Panc1 (cell line): ENCODE measurements around the gene RGS3. TPM values are rescaled to one million over a fixed set of nuclear protein-coding genes. Genes with fewer than 3 reads are reported as not detected.

Experiments
- ATAC-seq: fragments of 200-7000 bp; cut with Tn5 transposase; 2 replicates; pipeline ENCODE4 v1.9.1; 2020; ENCODE audit warnings: mild to moderate bottlenecking, moderate library complexity
- BruUV-seq: library from RNA; stranded (reverse); fragments of 400-500 nt; replicated peaks from 2 replicates; lab custom pipeline; 2021; lab: Mats Ljungman, UMichigan
- CTCF ChIA-PET: fragments of 300-600 bp; sonication (Branson Sonifier 250); formaldehyde crosslinking; loops from one replicate; lab custom pipeline; 2022; ENCODE audit warnings: antibody characterized with exemption; lab: Charles Lee
- POLR2A ChIA-PET: fragments of 300-600 bp; sonication (Branson Sonifier 250); formaldehyde crosslinking; loops from one replicate; lab custom pipeline; 2022; ENCODE audit warnings: antibody characterized with exemption; lab: Charles Lee
- DNase-seq: peaks from one replicate; pipeline ENCODE4 v3.0.0-alpha.2; 2010; ENCODE audit warnings: low read depth, low spot score
- H3K27ac ChIP-seq: 2 replicates; pipeline ENCODE4 v1.5.1; 2011; ENCODE audit warnings: mild to moderate bottlenecking, low read length, inconsistent platforms
- H3K27me3 ChIP-seq: fragments of 200-500 bp; sonication (Bioruptor generic); 2 replicates; pipeline ENCODE4 v1.6.0; 2014; ENCODE audit warnings: low read length, inconsistent platforms; ENCODE audit not compliant: control insufficient read depth, insufficient read depth
- H3K36me3 ChIP-seq: fragments of 200-500 bp; sonication (Bioruptor generic); 2 replicates; pipeline ENCODE4 v1.5.1; 2014; ENCODE audit warnings: inconsistent platforms, mild to moderate bottlenecking, low read length, moderate library complexity; ENCODE audit not compliant: control insufficient read depth, insufficient read depth
- H3K4me1 ChIP-seq: 2 replicates; pipeline ENCODE4 v1.5.1; 2011; ENCODE audit warnings: inconsistent platforms, mild to moderate bottlenecking, low read length, moderate library complexity; ENCODE audit not compliant: control insufficient read depth, insufficient read depth
- H3K4me3 ChIP-seq, 2 experiments: 2 replicates each; pipeline ENCODE4 v1.5.1; 2011 to 2012; ENCODE audit warnings: low read depth in 2 of 2, low read length in 2 of 2, mild to moderate bottlenecking in 2 of 2, inconsistent platforms in 1 of 2, moderate library complexity in 1 of 2
- H3K9me3 ChIP-seq: fragments of 200-500 bp; sonication (Bioruptor generic); 2 replicates; pipeline ENCODE4 v1.5.1; 2014; ENCODE audit warnings: low read depth, mild to moderate bottlenecking, inconsistent platforms, low read length, moderate library complexity; ENCODE audit not compliant: control insufficient read depth, insufficient read depth
- POLR2AphosphoS5 ChIP-seq: IDR thresholded peaks from 2 replicates; pipeline ENCODE4 v1.6.1; 2012; ENCODE audit warnings: mild to moderate bottlenecking, low read depth, low read length, moderate library complexity
- SIN3A ChIP-seq: IDR thresholded peaks from 2 replicates; pipeline ENCODE4 v1.6.1; 2012; ENCODE audit warnings: low read depth, mild to moderate bottlenecking, low read length, moderate library complexity, borderline replicate concordance; ENCODE audit not compliant: insufficient read depth
- TCF7L2 ChIP-seq: IDR thresholded peaks from 2 replicates; pipeline ENCODE4 v1.6.1; 2011; ENCODE audit warnings: mild to moderate bottlenecking, low read depth, low read length, inconsistent platforms
- in situ Hi-C: cut with HindIII; loops from 2 replicates; pipeline ENCODE4 v1.10.0; 2016; ENCODE audit warnings: low sequenced_read_pairs, low pct_unique_long_range_greater_than_20kb
- intact Hi-C: fragments of 100-400 bp; cut with micrococcal nuclease; formaldehyde crosslinking; loops from one replicate; pipeline ENCODE4 v1.10.0; 2022; ENCODE audit not compliant: unreplicated experiment
- total RNA-seq: library from RNA; stranded (reverse); gene quantifications from one replicate; pipeline ENCODE4 v1.2.1, GENCODE V29; 2021; ENCODE audit not compliant: unreplicated experiment
- TF ChIP-seq, protein P1 (sequence below), 2 experiments: IDR thresholded peaks; 2 replicates each; pipeline ENCODE4 v1.6.1; 2011 to 2012; ENCODE audit warnings: low read depth in 2 of 2, control low read depth in 1 of 2, low read length in 1 of 2, mild to moderate bottlenecking in 1 of 2, moderate library complexity in 1 of 2; ENCODE audit not compliant: insufficient read depth in 1 of 2
- TF ChIP-seq, protein P2 (sequence below): fragments of 450-650 bp; IDR thresholded peaks from 2 replicates; pipeline ENCODE4 v1.5.1; 2017; ENCODE audit warnings: mild to moderate bottlenecking

RGS3 gene
- total RNA-seq, 1 experiment from 2014 or later = 15.1 TPM

DNA sequence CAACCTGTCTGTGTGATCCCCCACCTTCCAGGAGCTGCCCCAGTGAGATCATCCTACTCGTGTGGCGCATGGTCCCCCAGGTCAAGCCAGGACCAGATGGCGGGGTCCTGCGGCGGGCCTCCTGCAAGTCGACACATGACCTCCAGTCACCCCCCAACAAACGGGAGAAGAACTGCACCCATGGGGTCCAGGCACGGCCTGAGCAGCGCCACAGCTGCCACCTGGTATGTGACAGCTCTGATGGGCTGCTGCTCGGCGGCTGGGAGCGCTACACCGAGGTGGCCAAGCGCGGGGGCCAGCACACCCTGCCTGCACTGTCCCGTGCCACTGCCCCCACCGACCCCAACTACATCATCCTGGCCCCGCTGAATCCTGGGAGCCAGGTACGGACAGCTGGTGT lies 43.7 kb downstream of the RGS3 start:
- Histone ChIP-seq H3K4me1 (no peaks in the 10 kb centered on the region), H3K27me3 (no peaks in the 10 kb centered on the region), H3K36me3 (no peaks in the 10 kb centered on the region), H3K4me3 (no peak overlapping the region), H3K27ac (no peak overlapping the region), H3K9me3 (no peaks in the 10 kb centered on the region)
- DNase-seq = no peak
- no peak for TF ChIP-seq TCF7L2
- intact Hi-C loops = no loop called here
- POLR2A ChIA-PET = no interaction called here
- in situ Hi-C loops = no loop called here
- BruUV-seq = no TSS peak
- no peak for ATAC-seq
- CTCF ChIA-PET = no interaction called here

DNA sequence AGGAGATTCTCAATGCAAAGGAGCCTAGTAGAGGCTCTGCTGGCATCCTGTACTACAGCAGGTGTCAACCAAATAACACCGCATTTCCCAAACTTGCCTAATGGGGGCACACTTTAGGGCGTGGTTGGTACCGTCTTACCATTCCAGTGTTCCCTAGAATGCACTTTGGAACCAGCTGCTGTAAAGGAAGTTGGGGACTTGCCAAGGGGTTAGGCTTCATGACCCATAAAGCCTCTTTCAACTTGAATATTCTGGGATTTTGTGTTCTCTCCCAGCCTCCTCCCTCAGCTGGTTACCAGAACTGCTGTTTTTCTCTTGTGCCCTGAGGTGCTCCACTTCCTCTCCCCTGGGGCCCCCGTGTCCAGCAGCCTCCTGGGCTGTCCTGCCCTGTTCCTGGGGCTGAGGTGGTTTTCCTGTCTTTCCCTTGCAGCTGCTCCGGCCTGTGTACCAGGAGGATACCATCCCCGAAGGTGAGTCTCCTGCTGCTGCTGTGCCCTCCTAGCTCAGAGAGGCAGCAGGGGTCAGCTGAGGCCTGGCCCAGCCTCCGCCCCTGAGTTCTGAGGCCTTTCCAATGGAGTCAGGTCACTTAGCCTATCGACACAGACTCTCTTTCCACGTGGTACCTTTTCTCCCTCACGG lies 44.7 kb downstream of the RGS3 start:
- Histone ChIP-seq H3K4me3 (no peak overlapping the region), H3K36me3 (no peaks in the 10 kb centered on the region), H3K9me3 (no peaks in the 10 kb centered on the region), H3K4me1 (no peaks in the 10 kb centered on the region), H3K27me3 (no peaks in the 10 kb centered on the region), H3K27ac (no peak overlapping the region)
- ChIA-PET CTCF (no interaction called here), POLR2A (no interaction called here)
- BruUV-seq = no TSS peak
- TF ChIP-seq POLR2AphosphoS5 (no peak), SIN3A (no peak), TCF7L2 (no peak)
- TF ChIP-seq, protein P1, sequence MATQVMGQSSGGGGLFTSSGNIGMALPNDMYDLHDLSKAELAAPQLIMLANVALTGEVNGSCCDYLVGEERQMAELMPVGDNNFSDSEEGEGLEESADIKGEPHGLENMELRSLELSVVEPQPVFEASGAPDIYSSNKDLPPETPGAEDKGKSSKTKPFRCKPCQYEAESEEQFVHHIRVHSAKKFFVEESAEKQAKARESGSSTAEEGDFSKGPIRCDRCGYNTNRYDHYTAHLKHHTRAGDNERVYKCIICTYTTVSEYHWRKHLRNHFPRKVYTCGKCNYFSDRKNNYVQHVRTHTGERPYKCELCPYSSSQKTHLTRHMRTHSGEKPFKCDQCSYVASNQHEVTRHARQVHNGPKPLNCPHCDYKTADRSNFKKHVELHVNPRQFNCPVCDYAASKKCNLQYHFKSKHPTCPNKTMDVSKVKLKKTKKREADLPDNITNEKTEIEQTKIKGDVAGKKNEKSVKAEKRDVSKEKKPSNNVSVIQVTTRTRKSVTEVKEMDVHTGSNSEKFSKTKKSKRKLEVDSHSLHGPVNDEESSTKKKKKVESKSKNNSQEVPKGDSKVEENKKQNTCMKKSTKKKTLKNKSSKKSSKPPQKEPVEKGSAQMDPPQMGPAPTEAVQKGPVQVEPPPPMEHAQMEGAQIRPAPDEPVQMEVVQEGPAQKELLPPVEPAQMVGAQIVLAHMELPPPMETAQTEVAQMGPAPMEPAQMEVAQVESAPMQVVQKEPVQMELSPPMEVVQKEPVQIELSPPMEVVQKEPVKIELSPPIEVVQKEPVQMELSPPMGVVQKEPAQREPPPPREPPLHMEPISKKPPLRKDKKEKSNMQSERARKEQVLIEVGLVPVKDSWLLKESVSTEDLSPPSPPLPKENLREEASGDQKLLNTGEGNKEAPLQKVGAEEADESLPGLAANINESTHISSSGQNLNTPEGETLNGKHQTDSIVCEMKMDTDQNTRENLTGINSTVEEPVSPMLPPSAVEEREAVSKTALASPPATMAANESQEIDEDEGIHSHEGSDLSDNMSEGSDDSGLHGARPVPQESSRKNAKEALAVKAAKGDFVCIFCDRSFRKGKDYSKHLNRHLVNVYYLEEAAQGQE (IDR thresholded peaks at IDR 0.05; ENCODE audit: insufficient read depth in 1 of 2, low read depth in 2 of 2, low read length in 1 of 2) = no peak
- TF ChIP-seq, protein P2, sequence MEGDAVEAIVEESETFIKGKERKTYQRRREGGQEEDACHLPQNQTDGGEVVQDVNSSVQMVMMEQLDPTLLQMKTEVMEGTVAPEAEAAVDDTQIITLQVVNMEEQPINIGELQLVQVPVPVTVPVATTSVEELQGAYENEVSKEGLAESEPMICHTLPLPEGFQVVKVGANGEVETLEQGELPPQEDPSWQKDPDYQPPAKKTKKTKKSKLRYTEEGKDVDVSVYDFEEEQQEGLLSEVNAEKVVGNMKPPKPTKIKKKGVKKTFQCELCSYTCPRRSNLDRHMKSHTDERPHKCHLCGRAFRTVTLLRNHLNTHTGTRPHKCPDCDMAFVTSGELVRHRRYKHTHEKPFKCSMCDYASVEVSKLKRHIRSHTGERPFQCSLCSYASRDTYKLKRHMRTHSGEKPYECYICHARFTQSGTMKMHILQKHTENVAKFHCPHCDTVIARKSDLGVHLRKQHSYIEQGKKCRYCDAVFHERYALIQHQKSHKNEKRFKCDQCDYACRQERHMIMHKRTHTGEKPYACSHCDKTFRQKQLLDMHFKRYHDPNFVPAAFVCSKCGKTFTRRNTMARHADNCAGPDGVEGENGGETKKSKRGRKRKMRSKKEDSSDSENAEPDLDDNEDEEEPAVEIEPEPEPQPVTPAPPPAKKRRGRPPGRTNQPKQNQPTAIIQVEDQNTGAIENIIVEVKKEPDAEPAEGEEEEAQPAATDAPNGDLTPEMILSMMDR = no peak; the same call in 1 of the 2 replicates
- intact Hi-C loops = no loop called here
- in situ Hi-C loops = no loop called here
- DNase-seq (no peak), ATAC-seq (no peak)

DNA sequence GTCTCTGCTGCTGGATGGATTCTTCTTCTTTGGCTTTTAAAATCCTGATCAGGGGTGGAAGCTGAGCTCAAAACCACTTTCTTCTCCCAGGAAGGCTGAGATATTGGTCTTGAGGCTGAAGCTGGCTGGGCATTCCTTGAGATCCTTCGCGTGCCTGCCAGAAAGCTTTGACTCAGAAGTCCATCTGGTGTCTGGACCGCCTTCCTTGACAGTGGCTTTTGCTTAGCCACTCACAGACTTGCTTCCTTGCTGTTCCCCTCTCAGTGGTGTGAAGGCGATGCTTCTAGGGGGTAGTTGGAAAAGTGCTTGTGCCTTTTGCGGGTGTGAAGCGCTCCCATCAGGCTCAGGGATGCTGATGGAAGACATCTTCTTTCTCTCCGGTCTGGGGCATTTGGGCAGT lies 45.9 kb downstream of the RGS3 start:
- POLR2A ChIA-PET = no interaction called here
- no peaks in the 10 kb centered on the region for H3K27me3 ChIP-seq
- no peaks in the 10 kb centered on the region for H3K9me3 ChIP-seq
- no peak for ATAC-seq
- in situ Hi-C loops = no loop called here
- no TSS peak for BruUV-seq
- H3K36me3 ChIP-seq = no peaks in the 10 kb centered on the region
- TF ChIP-seq, protein P2 = no peak
- TF ChIP-seq, protein P1 (IDR thresholded peaks at IDR 0.05; ENCODE audit: insufficient read depth in 1 of 2, low read depth in 2 of 2, low read length in 1 of 2) = no peak
- TF ChIP-seq POLR2AphosphoS5 (no peak), TCF7L2 (no peak)
- no peaks in the 10 kb centered on the region for H3K4me1 ChIP-seq
- H3K4me3 ChIP-seq = no peak overlapping the region
- no peak overlapping the region for H3K27ac ChIP-seq
- CTCF ChIA-PET = no interaction called here
- intact Hi-C loops = no loop called here
- DNase-seq = no peak
